ENCODE results near the gene EME2.

Gene EME2

GRCh38 chr16:1741553-1742165, 31.0 kb upstream of the EME2 start:
- H3K14ac ChIP-seq (ENCODE audit: low read length in 2 of 2) = no peak overlapping the region
- H2BK15ac ChIP-seq (ENCODE audit: low read depth, poor library complexity, severe bottlenecking) = no peak overlapping the region
- H3K23ac ChIP-seq (ENCODE audit: low read length in 2 of 2) = no peak overlapping the region
- H2AK5ac ChIP-seq (ENCODE audit: low read length, severe bottlenecking) = no peak overlapping the region
- WGBS = 96% methylated on average over 19 of the region's 19 CpGs
- no peaks in the 10 kb centered on the region for H3K27me3 ChIP-seq (ENCODE audit: control insufficient read depth in 1 of 2, insufficient read depth in 1 of 2, low read length in 2 of 2)
- DNase-seq = no peak
- H3K9ac ChIP-seq (ENCODE audit: low read length) = no peak overlapping the region
- H2BK120ac ChIP-seq (ENCODE audit: low read depth, low read length) = no peak overlapping the region
- H3K18ac ChIP-seq (ENCODE audit: low read depth in 1 of 2, low read length in 2 of 2) = no peak overlapping the region
- H3K36me3 ChIP-seq (ENCODE audit: control insufficient read depth in 1 of 2, insufficient read depth in 2 of 2, low read depth in 1 of 2, low read length in 2 of 2) = peaks cover 47 to 76% of the 10 kb centered on the region in 2 experiments
- H3K4ac ChIP-seq (ENCODE audit: low read depth in 1 of 2, low read length in 2 of 2) = no peak overlapping the region
- H2BK5ac ChIP-seq (ENCODE audit: low read depth, low read length, poor library complexity, severe bottlenecking) = no peak overlapping the region
- no peak overlapping the region for H3K4me3 ChIP-seq (ENCODE audit: insufficient read depth in 1 of 2, low read depth in 1 of 2, low read length in 2 of 2)
- no peak overlapping the region for H3K27ac ChIP-seq (ENCODE audit: low read length, poor library complexity, severe bottlenecking)
- H3K79me1 ChIP-seq (replicated peaks; ENCODE audit: low read length, poor library complexity, severe bottlenecking) = peaks cover 29% of the 10 kb centered on the region
- peaks cover 19% of the 10 kb centered on the region for H3K4me1 ChIP-seq (ENCODE audit: control insufficient read depth, insufficient read depth, low read depth, low read length)
- no peak overlapping the region for H2AFZ ChIP-seq (ENCODE audit: low read depth, low read length)
- no peak overlapping the region for H3K4me2 ChIP-seq (ENCODE audit: low read length, poor library complexity, severe bottlenecking)
- no peak overlapping the region for H2BK12ac ChIP-seq (ENCODE audit: low read length in 2 of 2)
- no peak overlapping the region for H4K8ac ChIP-seq (ENCODE audit: low read length)
- no peaks in the 10 kb centered on the region for H3K9me3 ChIP-seq (ENCODE audit: control insufficient read depth, low read length)
- no peak overlapping the region for H4K91ac ChIP-seq (ENCODE audit: low read length)

- Histone ChIP-seq H2AFZ (ENCODE audit: low read depth, low read length) (no peak overlapping the region), H3K14ac (ENCODE audit: low read length in 2 of 2) (no peak overlapping the region), H3K79me1 (replicated peaks; ENCODE audit: low read length, poor library complexity, severe bottlenecking) (peaks cover 40% of the 10 kb centered on the region), H2AK5ac (ENCODE audit: low read length, severe bottlenecking) (no peak overlapping the region), H4K91ac (ENCODE audit: low read length) (peak overlapping the region; percentile 1), H3K4me3 (ENCODE audit: insufficient read depth in 1 of 2, low read depth in 1 of 2, low read length in 2 of 2) (no peak overlapping the region), H3K4me2 (ENCODE audit: low read length, poor library complexity, severe bottlenecking) (no peak overlapping the region), H3K18ac (ENCODE audit: low read depth in 1 of 2, low read length in 2 of 2) (no peak overlapping the region), H2BK120ac (ENCODE audit: low read depth, low read length) (no peak overlapping the region), H3K27me3 (ENCODE audit: control insufficient read depth in 1 of 2, insufficient read depth in 1 of 2, low read length in 2 of 2) (no peaks in the 10 kb centered on the region), H4K8ac (ENCODE audit: low read length) (no peak overlapping the region), H3K9ac (ENCODE audit: low read length) (no peak overlapping the region), H2BK12ac (ENCODE audit: low read length in 2 of 2) (no peak overlapping the region), H2BK15ac (ENCODE audit: low read depth, poor library complexity, severe bottlenecking) (no peak overlapping the region), H2BK5ac (ENCODE audit: low read depth, low read length, poor library complexity, severe bottlenecking) (no peak overlapping the region), H3K4ac (ENCODE audit: low read depth in 1 of 2, low read length in 2 of 2) (no peak overlapping the region), H3K9me3 (ENCODE audit: control insufficient read depth, low read length) (no peaks in the 10 kb centered on the region), H3K27ac (ENCODE audit: low read length, poor library complexity, severe bottlenecking) (no peak overlapping the region), H3K23ac (ENCODE audit: low read length in 2 of 2) (no peak overlapping the region), H3K4me1 (ENCODE audit: control insufficient read depth, insufficient read depth, low read depth, low read length) (peaks cover 26% of the 10 kb centered on the region), H3K36me3 (ENCODE audit: control insufficient read depth in 1 of 2, insufficient read depth in 2 of 2, low read depth in 1 of 2, low read length in 2 of 2) (peaks cover 65 to 83% of the 10 kb centered on the region in 2 experiments)
- WGBS = 97% methylated on average over 31 of the region's 32 CpGs
- DNase-seq = no peak
Observed at GRCh38 chr16:1743376-1744337, 29.0 kb upstream of the EME2 start.

DNA sequence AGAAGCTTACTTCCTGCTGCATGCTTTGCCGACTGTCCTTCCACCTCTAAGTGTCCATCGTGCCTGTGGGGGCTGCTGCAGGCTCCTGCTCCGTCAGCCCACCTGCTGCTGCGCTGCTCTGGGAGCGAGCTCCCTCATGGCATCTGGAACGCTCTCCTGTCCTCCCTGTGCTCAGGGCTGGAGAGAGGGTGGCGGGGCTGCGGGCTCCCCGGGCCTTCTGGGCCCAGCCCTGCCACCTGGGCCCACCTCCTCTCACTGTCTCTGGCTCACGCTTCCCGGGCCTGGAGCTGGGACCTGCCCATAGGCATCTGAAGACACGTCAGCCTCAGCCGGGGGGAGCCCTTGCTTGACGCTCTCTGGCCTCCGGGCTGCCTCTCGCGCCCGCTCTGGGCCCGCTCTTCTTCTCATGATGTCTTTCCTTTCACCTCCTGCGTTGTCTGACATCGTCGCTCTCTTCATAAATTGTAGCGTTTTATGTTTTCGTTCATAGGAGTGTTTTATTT, 28.2 kb upstream of the EME2 start:
- H3K14ac ChIP-seq (ENCODE audit: low read length in 2 of 2) = no peak overlapping the region
- no peak overlapping the region for H3K18ac ChIP-seq (ENCODE audit: low read depth in 1 of 2, low read length in 2 of 2)
- no peak overlapping the region for H2AFZ ChIP-seq (ENCODE audit: low read depth, low read length)
- no peak overlapping the region for H2BK120ac ChIP-seq (ENCODE audit: low read depth, low read length)
- H3K79me1 ChIP-seq (replicated peaks; ENCODE audit: low read length, poor library complexity, severe bottlenecking) = peaks cover 45% of the 10 kb centered on the region
- H3K9me3 ChIP-seq (ENCODE audit: control insufficient read depth, low read length) = no peaks in the 10 kb centered on the region
- H3K23ac ChIP-seq (ENCODE audit: low read length in 2 of 2) = no peak overlapping the region
- no peak overlapping the region for H2BK12ac ChIP-seq (ENCODE audit: low read length in 2 of 2)
- 96% methylated on average over 19 of the region's 24 CpGs for WGBS
- H3K36me3 ChIP-seq (ENCODE audit: control insufficient read depth in 1 of 2, insufficient read depth in 2 of 2, low read depth in 1 of 2, low read length in 2 of 2) = peaks cover 72 to 87% of the 10 kb centered on the region in 2 experiments
- no peak for DNase-seq
- peaks cover 26% of the 10 kb centered on the region for H3K4me1 ChIP-seq (ENCODE audit: control insufficient read depth, insufficient read depth, low read depth, low read length)
- H3K4me3 ChIP-seq (ENCODE audit: insufficient read depth in 1 of 2, low read depth in 1 of 2, low read length in 2 of 2) = no peak overlapping the region
- H3K4ac ChIP-seq (ENCODE audit: low read depth in 1 of 2, low read length in 2 of 2) = no peak overlapping the region
- H4K91ac ChIP-seq (ENCODE audit: low read length) = no peak overlapping the region
- no peak overlapping the region for H4K8ac ChIP-seq (ENCODE audit: low read length)
- H3K27ac ChIP-seq (ENCODE audit: low read length, poor library complexity, severe bottlenecking) = no peak overlapping the region
- no peak overlapping the region for H3K4me2 ChIP-seq (ENCODE audit: low read length, poor library complexity, severe bottlenecking)
- H3K9ac ChIP-seq (ENCODE audit: low read length) = no peak overlapping the region
- H2BK5ac ChIP-seq (ENCODE audit: low read depth, low read length, poor library complexity, severe bottlenecking) = no peak overlapping the region
- H2AK5ac ChIP-seq (ENCODE audit: low read length, severe bottlenecking) = no peak overlapping the region
- H3K27me3 ChIP-seq (ENCODE audit: control insufficient read depth in 1 of 2, insufficient read depth in 1 of 2, low read length in 2 of 2) = no peaks in the 10 kb centered on the region
- H2BK15ac ChIP-seq (ENCODE audit: low read depth, poor library complexity, severe bottlenecking) = no peak overlapping the region
